ENCODE measurements around the gene TRPV6.

TRPV6 gene

GRCh38 chr7:142847353-142847752 is 38.2 kb downstream of the TRPV6 start (continued):
- no peak for TF ChIP-seq TSHZ2 (CRISPR knock-in tag; IDR thresholded peaks at IDR 0.05)
- no peak for TF ChIP-seq ZFP3 (CRISPR knock-in tag; IDR thresholded peaks at IDR 0.05)

- ATAC-seq: no peak
- no peak for TF ChIP-seq ESRRG (CRISPR knock-in tag; IDR thresholded peaks at IDR 0.05)
Observed at GRCh38 chr7:142842251-142842766, 43.2 kb downstream of the TRPV6 start.

- ATAC-seq: no peak
- TF ChIP-seq CREB5 (CRISPR knock-in tag; IDR thresholded peaks at IDR 0.05; ENCODE audit: low read depth): no peak
- no peak for TF ChIP-seq PPARA (CRISPR knock-in tag; IDR thresholded peaks at IDR 0.05; ENCODE audit: borderline replicate concordance)
- no peak for TF ChIP-seq ZFP30 (CRISPR knock-in tag; IDR thresholded peaks at IDR 0.05)
- no peak for TF ChIP-seq ZNF8 (CRISPR knock-in tag; IDR thresholded peaks at IDR 0.05)
- TF ChIP-seq ZNF565 (CRISPR knock-in tag; conservative IDR thresholded peaks at IDR 0.05; ENCODE audit: low read depth): no peak
- TF ChIP-seq BACH2 (CRISPR knock-in tag; IDR thresholded peaks at IDR 0.05; ENCODE audit: borderline replicate concordance): no peak
- no peak for TF ChIP-seq OSR1 (CRISPR knock-in tag; IDR thresholded peaks at IDR 0.05)
- no peak for TF ChIP-seq PATZ1 (CRISPR knock-in tag; IDR thresholded peaks at IDR 0.05; ENCODE audit: borderline replicate concordance)
- no peak for TF ChIP-seq CSDC2 (CRISPR knock-in tag; IDR thresholded peaks at IDR 0.05)
- TF ChIP-seq RARB (CRISPR knock-in tag; IDR thresholded peaks at IDR 0.05): no peak
- TF ChIP-seq POU6F1 (CRISPR knock-in tag; IDR thresholded peaks at IDR 0.05; ENCODE audit: borderline replicate concordance, low read depth): no peak
Observed at GRCh38 chr7:142838461-142839213, 46.9 kb downstream of the TRPV6 start.

- no peak for TF ChIP-seq CSRNP3 (CRISPR knock-in tag; IDR thresholded peaks at IDR 0.05)
- TF ChIP-seq OSR1 (CRISPR knock-in tag; IDR thresholded peaks at IDR 0.05): no peak
- TF ChIP-seq CREB5 (CRISPR knock-in tag; IDR thresholded peaks at IDR 0.05; ENCODE audit: low read depth): no peak
- TF ChIP-seq ARNTL (CRISPR knock-in tag; IDR thresholded peaks at IDR 0.05; ENCODE audit: borderline replicate concordance, low read depth): no peak
- TF ChIP-seq TSHZ2 (CRISPR knock-in tag; IDR thresholded peaks at IDR 0.05): no peak
- TF ChIP-seq BACH2 (CRISPR knock-in tag; IDR thresholded peaks at IDR 0.05; ENCODE audit: borderline replicate concordance): no peak
- no peak for TF ChIP-seq PPARA (CRISPR knock-in tag; IDR thresholded peaks at IDR 0.05; ENCODE audit: borderline replicate concordance)
- no peak for ATAC-seq
Observed at GRCh38 chr7:142836426-142836825, 49.1 kb downstream of the TRPV6 start.

All from SK-N-SH treated with all-trans-retinoic acid at 6 μM for 48 hours (cell line).